Adipose tissue (tissue), 3 donors: ENCODE data around the gene DSC3. TPM values are rescaled to one million over a fixed set of nuclear protein-coding genes. Genes with fewer than 3 reads are reported as not detected.
"Not testable (repeated sequence)": the region's sequence is repeated elsewhere in the genome, so short reads cannot be mapped to it uniquely, and the experiment has no call there.

ENCODE experiments used
- H3K27ac ChIP-seq: one replicate; pipeline ENCODE4 v1.5.1; 2013; ENCODE audit warnings: low read depth, low read length
- WGBS, 3 donors: extraction: QIAGEN DNeasy Blood & Tissue Kit; methylation state at CpG; one replicate each; pipeline ENCODE4 v1.1.7; 2013; 5-methylcytosine and 5-hydroxymethylcytosine counted together
- polyA plus RNA-seq, 3 donors: library from polyadenylated mRNA; stranded (reverse); fragments of 200-250 nt; gene quantifications; one replicate each; pipeline ENCODE4 v1.2.3, GENCODE V29; 2013
- donor health status: healthy with polysubstance abuse.
- donor health status: Bipolar disorder and iron deficiency.
- donor health status: healthy.

The DSC3 gene
- polyA plus RNA-seq, 3 donors: 0.05 to 1.0 (median 0.73) TPM

GRCh38 chr18:30988440-30988839, 54.1 kb downstream of the DSC3 start:
- WGBS, 3 donors: 76 to 80% (median 79%) methylated on average over 4 of the region's 4 CpGs

GRCh38 chr18:30987467-30988241, 54.9 kb downstream of the DSC3 start:
- WGBS, 3 donors: 34 to 50% (median 35%) methylated on average over 4 of the region's 4 CpGs
- no peak overlapping the region for H3K27ac ChIP-seq

More at GRCh38 chr18:30988440-30988839, 54.1 kb downstream of the DSC3 start:
- H3K27ac ChIP-seq: no peak overlapping the region

- WGBS, 3 donors: 93 to 95% (median 94%) methylated on average over 12 of the region's 12 CpGs
- H3K27ac ChIP-seq: no peak overlapping the region
These were observed 56.8 kb downstream of the DSC3 start for GRCh38 chr18:30985753-30986152.

DNA sequence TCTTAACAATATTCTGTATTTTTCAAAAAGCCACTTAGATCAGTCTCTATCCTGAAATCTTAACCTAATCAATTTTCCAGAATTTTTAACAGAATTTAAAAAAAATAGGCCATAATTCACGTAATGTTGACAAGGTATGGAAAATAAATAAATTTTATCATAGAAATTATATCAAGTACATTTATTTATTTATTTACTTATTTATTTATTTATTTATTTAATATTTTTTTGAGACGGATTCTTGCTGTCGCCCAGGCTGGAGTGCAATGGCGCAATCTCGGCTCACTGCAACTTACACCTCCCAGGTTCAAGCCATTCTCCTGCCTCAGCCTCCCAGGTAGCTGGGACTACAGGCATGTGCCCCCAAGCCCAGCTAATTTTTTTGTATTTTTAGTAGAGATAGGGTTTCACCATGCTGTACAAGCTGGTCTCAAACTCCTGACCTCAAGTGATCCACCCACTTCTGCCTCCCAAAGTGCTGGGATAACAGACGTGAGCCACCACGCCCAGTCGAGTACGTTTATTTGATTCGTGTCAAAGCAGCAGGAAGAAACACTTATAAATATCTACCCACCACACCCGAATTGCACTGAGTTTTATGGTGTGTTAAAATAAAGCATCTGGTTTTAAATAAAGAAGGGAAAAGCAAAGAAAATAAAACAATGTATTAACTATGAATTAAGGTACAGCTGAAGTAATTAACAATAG, 60.1 kb downstream of the DSC3 start:
- WGBS, 3 donors: 83 to 85% (median 85%) methylated on average over 11 of the region's 11 CpGs

DNA sequence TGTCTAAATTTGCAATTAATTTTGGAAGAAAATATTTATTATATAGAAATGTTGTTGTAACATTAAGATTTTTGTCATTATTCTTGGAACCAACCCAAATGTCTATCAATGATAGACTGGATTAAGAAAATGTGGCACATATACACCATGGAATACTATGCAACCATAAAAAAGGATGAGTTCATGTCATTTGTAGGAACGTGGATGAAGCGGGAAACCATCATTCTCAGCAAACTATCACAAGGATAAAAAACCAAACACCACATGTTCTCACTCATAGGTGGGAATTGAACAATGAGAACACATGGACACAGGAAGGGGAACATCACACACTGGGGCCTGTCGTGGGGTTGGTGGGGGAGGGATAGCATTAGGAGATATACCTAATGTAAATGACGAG, 64.5 kb downstream of the DSC3 start:
- H3K27ac ChIP-seq: not testable (repeated sequence)
- 80 to 89% (median 84%) methylated on average over 4 of the region's 4 CpGs for WGBS, 3 donors

More for the DNA sequence above, 60.1 kb downstream of the DSC3 start:
- no peak overlapping the region for H3K27ac ChIP-seq

DNA sequence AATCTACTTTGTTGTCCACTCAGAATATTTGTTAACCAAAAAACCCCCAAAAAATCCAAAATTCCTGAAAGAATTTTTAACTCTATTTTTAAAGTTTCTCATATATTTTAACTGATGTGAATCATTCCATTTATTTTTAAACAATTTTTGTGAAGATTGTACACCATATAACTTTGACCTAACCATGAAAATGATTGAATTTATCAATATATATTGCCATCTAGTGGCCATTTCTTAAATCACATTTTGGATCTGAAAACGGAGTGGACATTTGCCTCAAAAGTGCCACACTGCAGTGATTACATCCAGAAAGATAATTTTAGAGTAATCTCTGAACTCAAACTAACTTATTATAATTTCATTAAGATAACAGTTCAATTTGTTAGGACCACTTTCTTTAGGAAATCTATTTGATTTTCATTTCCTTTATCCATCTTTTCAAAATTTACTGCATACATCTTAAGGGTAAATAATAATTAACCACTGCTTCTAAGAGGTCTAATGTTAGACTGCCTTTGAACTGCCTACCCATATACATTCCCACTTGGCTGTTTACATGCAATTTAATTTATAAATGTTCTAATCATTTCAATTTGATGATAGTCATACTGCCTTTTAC, 71.1 kb downstream of the DSC3 start:
- H3K27ac ChIP-seq: no peak overlapping the region
- 1 to 2% (median 2%) methylated on average over 1 of the region's 1 CpG for WGBS, 3 donors

DNA sequence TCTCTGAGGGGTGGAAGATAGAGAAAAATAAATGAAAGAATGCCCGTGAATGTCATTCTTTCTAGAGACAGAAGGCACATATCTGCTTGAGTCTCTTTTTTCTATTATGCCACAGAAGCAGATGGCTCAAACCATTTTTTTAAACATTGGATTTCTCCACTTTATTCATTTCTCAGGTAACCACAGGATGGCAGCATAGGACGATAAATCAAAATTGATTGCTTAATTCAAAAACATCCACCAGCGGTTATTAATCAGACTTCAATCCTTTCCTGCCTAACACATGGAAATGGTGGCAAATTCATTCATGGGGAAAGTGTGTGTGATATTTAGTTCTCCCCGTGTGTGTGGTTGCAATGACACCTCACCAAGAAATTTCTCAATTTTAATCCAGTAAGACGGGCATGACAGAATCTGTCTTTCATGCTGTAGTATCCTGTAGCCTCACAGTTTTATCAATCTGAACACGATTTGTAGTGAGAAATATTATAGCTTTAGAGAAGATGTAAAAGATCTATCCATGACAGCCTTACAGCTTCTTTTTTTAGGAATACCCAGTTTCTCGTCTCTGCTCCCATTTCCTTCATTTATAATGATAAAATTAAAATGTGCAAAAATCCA, 72.2 kb downstream of the DSC3 start:
- 30 to 41% (median 39%) methylated on average over 7 of the region's 7 CpGs for WGBS, 3 donors
- no peak overlapping the region for H3K27ac ChIP-seq

- WGBS, 3 donors: 73 to 79% (median 78%) methylated on average over 4 of the region's 4 CpGs
These were observed 72.8 kb downstream of the DSC3 start for GRCh38 chr18:30969670-30970170.

GRCh38 chr18:30967701-30968100, 74.8 kb downstream of the DSC3 start:
- no peak overlapping the region for H3K27ac ChIP-seq
- 61 to 83% (median 69%) methylated on average over 4 of the region's 4 CpGs for WGBS, 3 donors

More at GRCh38 chr18:30969670-30970170, 72.8 kb downstream of the DSC3 start:
- no peak overlapping the region for H3K27ac ChIP-seq

- H3K27ac ChIP-seq: no peak overlapping the region
- 78 to 92% (median 91%) methylated on average over 4 of the region's 4 CpGs for WGBS, 3 donors
These were observed 77.3 kb downstream of the DSC3 start for GRCh38 chr18:30965237-30965636.

DNA sequence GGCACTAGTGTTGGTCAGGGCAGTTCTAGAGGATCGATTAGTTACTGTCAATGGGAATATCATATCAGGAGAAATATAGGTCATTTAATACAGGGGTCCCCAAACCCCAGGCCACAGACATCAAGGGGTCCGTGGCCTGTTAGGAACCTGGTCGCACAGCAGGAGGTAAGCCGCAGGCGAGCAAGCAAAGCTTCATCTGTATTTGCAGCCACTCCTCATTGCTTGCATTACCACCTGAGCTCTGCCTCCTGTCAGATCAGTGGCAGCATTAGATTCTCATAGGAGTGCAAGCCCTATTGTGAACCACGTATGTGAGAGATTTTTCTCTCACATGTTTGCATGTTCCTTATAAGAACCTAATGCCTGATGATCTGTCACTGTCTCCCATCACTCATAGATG, 81.9 kb downstream of the DSC3 start:
- no peak overlapping the region for H3K27ac ChIP-seq
- WGBS, 3 donors: 93% methylated on average over 6 of the region's 6 CpGs

- no peak overlapping the region for H3K27ac ChIP-seq
- 59 to 91% (median 83%) methylated on average over 2 of the region's 2 CpGs for WGBS, 3 donors
These were observed 85.5 kb downstream of the DSC3 start for GRCh38 chr18:30957066-30957465.

- 70 to 86% (median 81%) methylated on average over 3 of the region's 3 CpGs for WGBS, 3 donors
- H3K27ac ChIP-seq: no peak overlapping the region
These were observed 88.3 kb downstream of the DSC3 start for GRCh38 chr18:30954262-30954661.

DNA sequence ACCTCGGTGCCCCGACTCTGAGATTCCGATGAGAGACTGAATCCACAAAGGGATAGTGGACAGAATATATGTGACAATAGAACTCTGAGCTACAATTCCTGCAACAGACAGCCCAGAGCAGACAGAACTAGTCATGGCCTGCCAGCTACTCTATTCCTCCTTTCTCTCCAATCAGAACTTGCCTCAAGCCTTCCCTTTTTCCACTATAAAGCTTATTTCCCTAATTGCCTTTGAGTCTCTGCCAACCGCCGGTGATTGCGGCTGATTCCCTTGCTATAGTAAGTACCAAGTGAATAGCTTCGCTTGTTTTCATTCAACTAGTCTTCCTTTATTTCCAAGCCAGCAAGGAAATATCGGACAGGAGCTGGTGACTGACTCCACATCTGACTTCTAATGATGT, 96.8 kb downstream of the DSC3 start:
- no peak overlapping the region for H3K27ac ChIP-seq
- WGBS, 3 donors: 68 to 78% (median 77%) methylated on average over 8 of the region's 8 CpGs

- WGBS, 3 donors: 56 to 88% (median 74%) methylated on average over 3 of the region's 3 CpGs
- H3K27ac ChIP-seq: no peak overlapping the region
These were observed 97.6 kb downstream of the DSC3 start for GRCh38 chr18:30944773-30945417.

DNA sequence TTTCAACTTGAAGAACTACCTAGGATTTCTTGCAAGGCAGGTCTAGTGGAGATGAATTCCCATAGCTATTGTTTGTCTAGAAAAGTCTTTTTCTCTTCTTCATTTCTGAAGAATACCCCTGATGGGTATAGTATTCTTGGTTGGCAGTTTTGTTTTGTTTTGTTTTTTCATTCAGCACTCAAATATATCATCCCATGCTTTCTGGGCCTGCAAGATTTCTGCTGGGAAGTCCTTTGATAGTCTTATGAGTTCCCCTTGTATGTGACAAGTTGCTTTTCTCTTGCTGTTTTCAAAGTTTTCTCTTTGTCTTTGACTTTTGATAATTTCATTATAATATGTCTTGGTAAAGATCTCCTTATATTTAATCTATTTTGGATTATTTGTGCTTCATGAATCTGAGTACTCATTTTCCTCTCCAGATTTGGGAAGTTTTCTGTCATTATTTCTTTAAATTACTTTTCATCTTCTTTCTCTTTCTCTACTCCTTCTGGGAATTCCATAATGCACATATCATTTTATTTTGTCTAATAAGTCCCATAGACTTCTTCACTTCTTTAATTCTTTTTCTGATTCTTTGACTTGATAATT, 101.5 kb downstream of the DSC3 start:
- no peak overlapping the region for H3K27ac ChIP-seq
